ENCODE measurements around the gene VWF.

VWF gene

DNA sequence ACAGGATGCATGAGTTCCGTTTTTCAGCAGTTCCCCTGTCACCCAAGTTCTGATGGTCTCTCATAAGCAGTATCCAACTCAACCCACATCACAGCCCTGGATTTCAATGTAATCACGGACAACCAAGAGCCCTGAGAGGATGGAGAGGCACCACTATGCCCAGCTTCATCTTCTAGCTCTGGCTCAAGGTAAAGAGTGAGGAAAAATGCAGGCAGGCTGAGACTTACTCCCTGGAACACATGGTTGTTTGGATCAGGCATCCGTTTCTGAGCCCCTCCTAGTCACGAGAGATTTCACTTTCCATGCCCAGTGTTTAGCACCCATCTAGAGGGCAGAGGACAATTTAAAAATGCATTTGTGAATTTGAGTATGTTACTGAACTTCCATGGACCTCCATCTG, 224.4 kb downstream of the VWF start:
- H3K9me2 ChIP-seq (replicated peaks; ENCODE audit: insufficient read depth, low read length), result no peaks in the 10 kb centered on the region
- TF ChIP-seq, protein P1, sequence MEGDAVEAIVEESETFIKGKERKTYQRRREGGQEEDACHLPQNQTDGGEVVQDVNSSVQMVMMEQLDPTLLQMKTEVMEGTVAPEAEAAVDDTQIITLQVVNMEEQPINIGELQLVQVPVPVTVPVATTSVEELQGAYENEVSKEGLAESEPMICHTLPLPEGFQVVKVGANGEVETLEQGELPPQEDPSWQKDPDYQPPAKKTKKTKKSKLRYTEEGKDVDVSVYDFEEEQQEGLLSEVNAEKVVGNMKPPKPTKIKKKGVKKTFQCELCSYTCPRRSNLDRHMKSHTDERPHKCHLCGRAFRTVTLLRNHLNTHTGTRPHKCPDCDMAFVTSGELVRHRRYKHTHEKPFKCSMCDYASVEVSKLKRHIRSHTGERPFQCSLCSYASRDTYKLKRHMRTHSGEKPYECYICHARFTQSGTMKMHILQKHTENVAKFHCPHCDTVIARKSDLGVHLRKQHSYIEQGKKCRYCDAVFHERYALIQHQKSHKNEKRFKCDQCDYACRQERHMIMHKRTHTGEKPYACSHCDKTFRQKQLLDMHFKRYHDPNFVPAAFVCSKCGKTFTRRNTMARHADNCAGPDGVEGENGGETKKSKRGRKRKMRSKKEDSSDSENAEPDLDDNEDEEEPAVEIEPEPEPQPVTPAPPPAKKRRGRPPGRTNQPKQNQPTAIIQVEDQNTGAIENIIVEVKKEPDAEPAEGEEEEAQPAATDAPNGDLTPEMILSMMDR (IDR thresholded peaks at IDR 0.05; ENCODE audit: low read length), result no peak
- TF ChIP-seq EZH2phosphoT487 (IDR thresholded peaks at IDR 0.05; ENCODE audit: low read length) (no peak), EZH2 (optimal IDR thresholded peaks at IDR 0.05; ENCODE audit: low read depth, low read length) (no peak)
- no peak overlapping the region for H3K27ac ChIP-seq (ENCODE audit: low read length)
- no peaks in the 10 kb centered on the region for H3K4me1 ChIP-seq (ENCODE audit: low read length)
- DNase-seq, result no peak
- no peak overlapping the region for H3K4me3 ChIP-seq (ENCODE audit: low read length)
- H3F3A ChIP-seq (ENCODE audit: insufficient read depth, low read length), result no peaks in the 10 kb centered on the region
- H3K4me2 ChIP-seq (ENCODE audit: low read depth, low read length), result no peak overlapping the region
- H3K9ac ChIP-seq (ENCODE audit: low read length), result no peak overlapping the region
- no peak overlapping the region for H2AFZ ChIP-seq (ENCODE audit: low read length)
- H3K27me3 ChIP-seq (replicated peaks; ENCODE audit: insufficient read depth, low read length), result no peaks in the 10 kb centered on the region
- H4K20me1 ChIP-seq (ENCODE audit: insufficient read depth, low read length), result no peaks in the 10 kb centered on the region
- no peaks in the 10 kb centered on the region for H3K79me2 ChIP-seq (ENCODE audit: low read length)
- H3K36me3 ChIP-seq (replicated peaks; ENCODE audit: insufficient read depth, low read length), result no peaks in the 10 kb centered on the region
- no peaks in the 10 kb centered on the region for H3K9me3 ChIP-seq (replicated peaks; ENCODE audit: insufficient read depth, low read length)

DNA sequence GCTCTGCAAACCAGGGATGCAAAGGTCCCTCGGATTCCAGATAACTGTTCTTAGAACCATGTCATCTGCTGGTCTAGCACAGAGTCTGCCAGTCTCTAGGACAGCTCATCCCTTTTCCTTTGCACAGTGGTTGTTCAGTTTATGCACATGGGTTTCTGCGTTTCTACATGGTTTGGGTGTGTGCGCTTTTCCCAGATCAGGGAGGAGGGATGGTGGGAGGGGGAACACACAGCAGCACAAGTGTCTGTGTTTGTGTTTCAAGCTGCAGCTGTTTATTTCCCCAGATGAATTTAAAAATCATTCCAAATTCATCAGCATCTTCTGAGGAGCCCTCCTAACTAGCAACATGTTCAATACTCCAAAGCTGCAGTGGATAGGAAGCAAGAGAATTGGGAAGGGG, 224.8 kb downstream of the VWF start:
- TF ChIP-seq, protein P1 (IDR thresholded peaks at IDR 0.05; ENCODE audit: low read length), result no peak
- TF ChIP-seq EZH2 (optimal IDR thresholded peaks at IDR 0.05; ENCODE audit: low read depth, low read length) (no peak), EZH2phosphoT487 (IDR thresholded peaks at IDR 0.05; ENCODE audit: low read length) (no peak)
- H3K27ac ChIP-seq (ENCODE audit: low read length), result no peak overlapping the region
- no peak for DNase-seq
- no peaks in the 10 kb centered on the region for H4K20me1 ChIP-seq (ENCODE audit: insufficient read depth, low read length)
- H3K4me3 ChIP-seq (ENCODE audit: low read length), result no peak overlapping the region
- H2AFZ ChIP-seq (ENCODE audit: low read length), result no peak overlapping the region
- H3K9ac ChIP-seq (ENCODE audit: low read length), result no peak overlapping the region
- H3K9me3 ChIP-seq (replicated peaks; ENCODE audit: insufficient read depth, low read length), result no peaks in the 10 kb centered on the region
- no peaks in the 10 kb centered on the region for H3F3A ChIP-seq (ENCODE audit: insufficient read depth, low read length)
- no peaks in the 10 kb centered on the region for H3K9me2 ChIP-seq (replicated peaks; ENCODE audit: insufficient read depth, low read length)
- no peaks in the 10 kb centered on the region for H3K79me2 ChIP-seq (ENCODE audit: low read length)
- H3K36me3 ChIP-seq (replicated peaks; ENCODE audit: insufficient read depth, low read length), result no peaks in the 10 kb centered on the region
- no peak overlapping the region for H3K4me2 ChIP-seq (ENCODE audit: low read depth, low read length)
- no peaks in the 10 kb centered on the region for H3K27me3 ChIP-seq (replicated peaks; ENCODE audit: insufficient read depth, low read length)
- no peaks in the 10 kb centered on the region for H3K4me1 ChIP-seq (ENCODE audit: low read length)

DNA sequence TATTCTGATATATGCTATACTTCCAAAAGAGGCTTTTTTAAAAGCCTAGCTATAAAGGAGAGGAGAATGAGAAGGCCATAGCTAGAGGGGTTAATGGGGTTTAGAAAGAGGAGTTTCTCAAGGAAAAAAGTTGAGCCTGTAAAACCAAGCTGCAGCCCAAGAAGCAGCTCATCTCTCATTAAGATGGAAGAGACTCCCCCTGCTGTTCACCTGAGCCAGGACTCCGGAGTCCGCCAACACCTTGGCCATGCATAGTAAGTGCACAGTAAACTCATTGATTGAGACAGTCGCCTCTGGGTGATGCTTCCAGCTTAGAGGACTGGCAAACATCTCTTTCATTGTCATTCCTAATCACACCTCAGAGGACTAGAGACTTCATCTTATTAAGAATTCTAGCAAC, 225.6 kb downstream of the VWF start:
- H4K20me1 ChIP-seq (ENCODE audit: insufficient read depth, low read length), result no peaks in the 10 kb centered on the region
- no peak overlapping the region for H3K27ac ChIP-seq (ENCODE audit: low read length)
- H2AFZ ChIP-seq (ENCODE audit: low read length), result no peak overlapping the region
- no peak overlapping the region for H3K4me3 ChIP-seq (ENCODE audit: low read length)
- H3K27me3 ChIP-seq (replicated peaks; ENCODE audit: insufficient read depth, low read length), result no peaks in the 10 kb centered on the region
- no peaks in the 10 kb centered on the region for H3K36me3 ChIP-seq (replicated peaks; ENCODE audit: insufficient read depth, low read length)
- H3K9ac ChIP-seq (ENCODE audit: low read length), result no peak overlapping the region
- H3K4me1 ChIP-seq (ENCODE audit: low read length), result no peaks in the 10 kb centered on the region
- no peaks in the 10 kb centered on the region for H3K9me3 ChIP-seq (replicated peaks; ENCODE audit: insufficient read depth, low read length)
- no peaks in the 10 kb centered on the region for H3F3A ChIP-seq (ENCODE audit: insufficient read depth, low read length)
- H3K4me2 ChIP-seq (ENCODE audit: low read depth, low read length), result no peak overlapping the region
- H3K9me2 ChIP-seq (replicated peaks; ENCODE audit: insufficient read depth, low read length), result no peaks in the 10 kb centered on the region
- TF ChIP-seq EZH2phosphoT487 (IDR thresholded peaks at IDR 0.05; ENCODE audit: low read length), result no peak
- TF ChIP-seq EZH2 (optimal IDR thresholded peaks at IDR 0.05; ENCODE audit: low read depth, low read length), result no peak
- TF ChIP-seq, protein P1 (IDR thresholded peaks at IDR 0.05; ENCODE audit: low read length), result no peak
- H3K79me2 ChIP-seq (ENCODE audit: low read length), result no peaks in the 10 kb centered on the region
- no peak for DNase-seq

Data from MM.1S (cell line).